ENCODE results near the gene PKMYT1.

- TF ChIP-seq JUND (IDR thresholded peaks at IDR 0.05; ENCODE audit: borderline replicate concordance, low read depth, low read length) = peak; percentile 42; the same call in 1 of the 2 replicates
- no peak for TF ChIP-seq JUND (tag; IDR thresholded peaks at IDR 0.05; ENCODE audit: borderline replicate concordance, low read depth, low read length)
- TF ChIP-seq, protein P1, sequence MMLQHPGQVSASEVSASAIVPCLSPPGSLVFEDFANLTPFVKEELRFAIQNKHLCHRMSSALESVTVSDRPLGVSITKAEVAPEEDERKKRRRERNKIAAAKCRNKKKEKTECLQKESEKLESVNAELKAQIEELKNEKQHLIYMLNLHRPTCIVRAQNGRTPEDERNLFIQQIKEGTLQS (IDR thresholded peaks at IDR 0.05) = no peak
- TF ChIP-seq, protein P1 (CRISPR knock-in tag; conservative IDR thresholded peaks at IDR 0.05) = no peak
- TF ChIP-seq POLR2H (tag; IDR thresholded peaks at IDR 0.05; ENCODE audit: low read depth) = no peak
- TF ChIP-seq ZNF224 (CRISPR knock-in tag; IDR thresholded peaks at IDR 0.05) = no peak
- peak; percentile 7; the same call in 1 of the 2 replicates for TF ChIP-seq KLF6 (CRISPR knock-in tag; IDR thresholded peaks at IDR 0.05; ENCODE audit: borderline replicate concordance)
- TF ChIP-seq SIN3A (IDR thresholded peaks at IDR 0.05; ENCODE audit: borderline replicate concordance in 2 of 2, control insufficient read depth in 1 of 2, low read depth in 2 of 2, low read length in 2 of 2) = 0 out of 4 replicates have a peak, but pooled peaks of 1 of the 2 experiments have one; percentile 42
- 0 out of 2 replicates have a peak, but pooled peaks have one; percentile 43 for TF ChIP-seq MTA3 (IDR thresholded peaks at IDR 0.05; ENCODE audit: borderline replicate concordance)
- TF ChIP-seq SREBF2 (CRISPR knock-in tag; IDR thresholded peaks at IDR 0.05) = no peak
Measured at GRCh38 chr16:3007059-3007956, 27.1 kb upstream of the PKMYT1 start.
